Measurements from ENCODE around the gene SMCO4. TPM values are rescaled to one million over a fixed set of nuclear protein-coding genes. Genes with fewer than 3 reads are reported as not detected.

The SMCO4 gene
- total RNA-seq, 4 donors from 2014 or later, result 7.1 to 28.2 (median 13.0) TPM

GRCh38 chr11:93510196-93510873 lies 32.9 kb downstream of the SMCO4 start:
- 75 to 90% methylated on average over 1 to 3 of the region's 3 CpGs for WGBS, 2 donors
- TF ChIP-seq, protein P1, sequence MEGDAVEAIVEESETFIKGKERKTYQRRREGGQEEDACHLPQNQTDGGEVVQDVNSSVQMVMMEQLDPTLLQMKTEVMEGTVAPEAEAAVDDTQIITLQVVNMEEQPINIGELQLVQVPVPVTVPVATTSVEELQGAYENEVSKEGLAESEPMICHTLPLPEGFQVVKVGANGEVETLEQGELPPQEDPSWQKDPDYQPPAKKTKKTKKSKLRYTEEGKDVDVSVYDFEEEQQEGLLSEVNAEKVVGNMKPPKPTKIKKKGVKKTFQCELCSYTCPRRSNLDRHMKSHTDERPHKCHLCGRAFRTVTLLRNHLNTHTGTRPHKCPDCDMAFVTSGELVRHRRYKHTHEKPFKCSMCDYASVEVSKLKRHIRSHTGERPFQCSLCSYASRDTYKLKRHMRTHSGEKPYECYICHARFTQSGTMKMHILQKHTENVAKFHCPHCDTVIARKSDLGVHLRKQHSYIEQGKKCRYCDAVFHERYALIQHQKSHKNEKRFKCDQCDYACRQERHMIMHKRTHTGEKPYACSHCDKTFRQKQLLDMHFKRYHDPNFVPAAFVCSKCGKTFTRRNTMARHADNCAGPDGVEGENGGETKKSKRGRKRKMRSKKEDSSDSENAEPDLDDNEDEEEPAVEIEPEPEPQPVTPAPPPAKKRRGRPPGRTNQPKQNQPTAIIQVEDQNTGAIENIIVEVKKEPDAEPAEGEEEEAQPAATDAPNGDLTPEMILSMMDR (IDR thresholded peaks at IDR 0.05), result no peak
- no peak for TF ChIP-seq POLR2A (IDR thresholded peaks at IDR 0.05)
- H3K27ac ChIP-seq, result no peak overlapping the region
- no peak overlapping the region for H3K4me3 ChIP-seq
- H3K36me3 ChIP-seq, result no peaks in the 10 kb centered on the region
- H3K4me1 ChIP-seq, result no peaks in the 10 kb centered on the region
- intact Hi-C loops (cut with DNase I), result no loop called here
- H3K27me3 ChIP-seq, result no peaks in the 10 kb centered on the region
- no peak for DNase-seq
- no peaks in the 10 kb centered on the region for H3K9me3 ChIP-seq

- no peak for DNase-seq
- no peak for TF ChIP-seq POLR2A (IDR thresholded peaks at IDR 0.05)
- TF ChIP-seq, protein P1 (IDR thresholded peaks at IDR 0.05), result no peak
- Histone ChIP-seq H3K4me1 (no peaks in the 10 kb centered on the region), H3K36me3 (no peaks in the 10 kb centered on the region), H3K4me3 (no peak overlapping the region), H3K9me3 (no peaks in the 10 kb centered on the region), H3K27me3 (no peaks in the 10 kb centered on the region), H3K27ac (no peak overlapping the region)
- WGBS, 2 donors, result 63 to 90% methylated on average over 1 of the region's 1 CpG
- intact Hi-C loops (cut with DNase I), result no loop called here
These were observed 35.7 kb downstream of the SMCO4 start for GRCh38 chr11:93507517-93507916.

- 88 to 95% methylated on average over 3 of the region's 3 CpGs for WGBS, 2 donors
- no peak for TF ChIP-seq POLR2A (IDR thresholded peaks at IDR 0.05)
- TF ChIP-seq, protein P1 (IDR thresholded peaks at IDR 0.05), result no peak
- no peak overlapping the region for H3K27ac ChIP-seq
- H3K4me3 ChIP-seq, result no peak overlapping the region
- intact Hi-C loops (cut with DNase I), result no loop called here
- no peaks in the 10 kb centered on the region for H3K9me3 ChIP-seq
- H3K27me3 ChIP-seq, result no peaks in the 10 kb centered on the region
- no peaks in the 10 kb centered on the region for H3K36me3 ChIP-seq
- H3K4me1 ChIP-seq, result no peaks in the 10 kb centered on the region
- DNase-seq, result no peak
These were observed 37.5 kb downstream of the SMCO4 start for GRCh38 chr11:93505703-93506102.

- Histone ChIP-seq H3K27ac (no peak overlapping the region), H3K9me3 (no peaks in the 10 kb centered on the region), H3K4me3 (no peak overlapping the region), H3K4me1 (no peaks in the 10 kb centered on the region), H3K27me3 (no peaks in the 10 kb centered on the region), H3K36me3 (no peaks in the 10 kb centered on the region)
- TF ChIP-seq POLR2A (IDR thresholded peaks at IDR 0.05), result no peak
- TF ChIP-seq, protein P1 (IDR thresholded peaks at IDR 0.05), result no peak
- intact Hi-C loops (cut with DNase I), result no loop called here
- 83 to 87% methylated on average over 3 of the region's 3 CpGs for WGBS, 2 donors
- no peak for DNase-seq
These were observed 38.8 kb downstream of the SMCO4 start for GRCh38 chr11:93504110-93505095.

GRCh38 chr11:93501856-93502255 lies 41.3 kb downstream of the SMCO4 start:
- Histone ChIP-seq H3K27me3 (no peaks in the 10 kb centered on the region), H3K4me3 (no peak overlapping the region), H3K9me3 (no peaks in the 10 kb centered on the region), H3K27ac (no peak overlapping the region), H3K4me1 (no peaks in the 10 kb centered on the region), H3K36me3 (no peaks in the 10 kb centered on the region)
- WGBS, 2 donors, result 67 to 85% methylated on average over 2 of the region's 2 CpGs
- TF ChIP-seq, protein P1 (IDR thresholded peaks at IDR 0.05), result no peak
- TF ChIP-seq POLR2A (IDR thresholded peaks at IDR 0.05), result no peak
- no peak for DNase-seq
- intact Hi-C loops (cut with DNase I), result no loop called here

Measured in esophagus squamous epithelium (tissue), 5 donors.